SK-N-SH treated with all-trans-retinoic acid at 6 μM for 48 hours (cell line): Measurements from ENCODE around the gene HS1BP3.

Experiments
- ATAC-seq: fragments of 200-7000 bp; cut with Tn5 transposase; 3 replicates; pipeline ENCODE4 v1.9.1; 2020; ENCODE audit warnings: mild to moderate bottlenecking, moderate library complexity
- ARNTL ChIP-seq: fragments of 450-650 bp; formaldehyde crosslinking; IDR thresholded peaks from 2 replicates; pipeline ENCODE4 v1.5.0; 2020; ENCODE audit warnings: low read depth, mild to moderate bottlenecking, moderate library complexity, borderline replicate concordance
- BACH2 ChIP-seq: fragments of 250-450 bp; sonication (Bioruptor Pico); IDR thresholded peaks from 2 replicates; pipeline ENCODE4 v1.9.0; 2021; ENCODE audit warnings: mild to moderate bottlenecking, borderline replicate concordance
- CSDC2 ChIP-seq: fragments of 250-450 bp; sonication (Bioruptor Pico); IDR thresholded peaks from 2 replicates; pipeline ENCODE4 v1.5.0; 2020; ENCODE audit warnings: mild to moderate bottlenecking, moderate library complexity
- ESRRG ChIP-seq: fragments of 250-450 bp; sonication (Bioruptor Pico); IDR thresholded peaks from 2 replicates; pipeline ENCODE4 v1.6.1; 2021; ENCODE audit warnings: mild to moderate bottlenecking
- GLIS3 ChIP-seq: fragments of 250-450 bp; sonication (Bioruptor Pico); IDR thresholded peaks from 2 replicates; pipeline ENCODE4 v1.5.0; 2020; ENCODE audit warnings: mild to moderate bottlenecking, moderate library complexity
- ISL1 ChIP-seq: fragments of 250-450 bp; sonication (Bioruptor Pico); IDR thresholded peaks from 2 replicates; pipeline ENCODE4 v2.1.2; 2022; ENCODE audit warnings: mild to moderate bottlenecking, moderate library complexity
- OSR1 ChIP-seq: fragments of 250-450 bp; sonication (Bioruptor Pico); IDR thresholded peaks from 2 replicates; pipeline ENCODE4 v1.8.0; 2022; ENCODE audit warnings: moderate library complexity, mild to moderate bottlenecking, inconsistent platforms
- PPARA ChIP-seq: fragments of 250-450 bp; sonication (Bioruptor Pico); IDR thresholded peaks from 2 replicates; pipeline ENCODE4 v1.5.0; 2020; ENCODE audit warnings: mild to moderate bottlenecking, borderline replicate concordance
- RARB ChIP-seq: fragments of 250-450 bp; sonication (Bioruptor Pico); IDR thresholded peaks from 2 replicates; pipeline ENCODE4 v1.8.0; 2021; ENCODE audit warnings: mild to moderate bottlenecking, moderate library complexity
- TCF4 ChIP-seq: fragments of 250-450 bp; sonication (Bioruptor Pico); IDR thresholded peaks from 2 replicates; pipeline ENCODE4 v1.8.0; 2021; ENCODE audit warnings: mild to moderate bottlenecking, moderate library complexity, borderline replicate concordance
- TOX ChIP-seq: fragments of 250-450 bp; sonication (Bioruptor Pico); IDR thresholded peaks from 2 replicates; pipeline ENCODE4 v1.8.0; 2021; ENCODE audit warnings: mild to moderate bottlenecking, moderate library complexity, borderline replicate concordance
- ZFP3 ChIP-seq: fragments of 250-450 bp; sonication (Bioruptor Pico); IDR thresholded peaks from 2 replicates; pipeline ENCODE4 v1.5.0; 2020; ENCODE audit warnings: mild to moderate bottlenecking, moderate library complexity
- ZFP30 ChIP-seq: fragments of 450-650 bp; formaldehyde crosslinking; IDR thresholded peaks from 2 replicates; pipeline ENCODE4 v1.5.0; 2022; ENCODE audit warnings: mild to moderate bottlenecking, moderate library complexity
- ZNF565 ChIP-seq: fragments of 450-650 bp; formaldehyde crosslinking; conservative IDR thresholded peaks from 2 replicates; pipeline ENCODE4 v1.5.0; 2020; ENCODE audit warnings: low read depth, mild to moderate bottlenecking, moderate library complexity
- ZNF70 ChIP-seq: fragments of 450-650 bp; formaldehyde crosslinking; IDR thresholded peaks from 2 replicates; pipeline ENCODE4 v1.5.0; 2020; ENCODE audit warnings: mild to moderate bottlenecking, moderate library complexity
- TF ChIP-seq, protein P1 (sequence below): fragments of 250-450 bp; sonication (Bioruptor Pico); IDR thresholded peaks from 2 replicates; pipeline ENCODE4 v1.5.1; 2020; ENCODE audit warnings: low read depth, mild to moderate bottlenecking, moderate library complexity
- TF ChIP-seq, protein P2 (sequence below): fragments of 250-450 bp; sonication (Bioruptor Pico); IDR thresholded peaks from 2 replicates; pipeline ENCODE4 v1.8.0; 2020; ENCODE audit warnings: mild to moderate bottlenecking, moderate library complexity, borderline replicate concordance
- TF ChIP-seq, protein P3 (sequence below): fragments of 250-450 bp; sonication (Bioruptor Pico); IDR thresholded peaks from 2 replicates; pipeline ENCODE4 v1.8.0; 2021; ENCODE audit warnings: low read depth, mild to moderate bottlenecking, moderate library complexity, borderline replicate concordance
- TF ChIP-seq, protein P4 (sequence below): fragments of 250-450 bp; sonication (Bioruptor Pico); IDR thresholded peaks from 2 replicates; pipeline ENCODE4 v1.5.1; 2021; ENCODE audit warnings: mild to moderate bottlenecking, moderate library complexity
- TF ChIP-seq, protein P5 (sequence below): fragments of 250-450 bp; sonication (Bioruptor Pico); IDR thresholded peaks from 2 replicates; pipeline ENCODE4 v1.5.0; 2020; ENCODE audit warnings: mild to moderate bottlenecking, moderate library complexity

The HS1BP3 gene

DNA sequence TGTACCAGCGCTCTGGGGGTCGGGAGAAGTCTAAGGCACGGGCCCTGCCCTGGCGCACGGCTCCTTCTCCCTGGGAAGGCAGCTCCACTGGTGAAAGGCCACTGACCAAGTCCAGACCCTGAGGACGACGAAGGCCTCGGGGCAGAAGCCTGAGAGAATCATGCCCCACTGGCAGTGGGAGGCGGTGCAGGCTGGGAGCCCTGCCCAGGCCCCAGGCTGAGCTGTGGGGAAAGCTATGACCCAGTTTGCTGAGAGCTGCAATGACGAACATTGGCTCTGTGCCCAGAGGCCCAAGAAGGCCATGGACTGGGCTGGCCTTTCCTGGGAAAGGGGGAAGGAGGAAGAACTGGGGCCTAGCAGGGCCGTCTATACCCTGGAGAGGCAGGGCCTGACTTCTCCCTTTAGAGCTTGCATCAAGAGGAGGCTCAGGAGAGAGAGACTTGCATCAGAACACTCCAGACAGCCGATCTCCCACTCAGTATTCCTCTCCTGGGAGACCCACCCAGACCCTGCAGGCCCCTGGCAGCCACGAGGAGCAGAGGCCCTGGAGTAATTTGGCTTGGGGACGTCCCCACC, 32.9 kb downstream of the HS1BP3 start (continued):
- TF ChIP-seq, protein P1, sequence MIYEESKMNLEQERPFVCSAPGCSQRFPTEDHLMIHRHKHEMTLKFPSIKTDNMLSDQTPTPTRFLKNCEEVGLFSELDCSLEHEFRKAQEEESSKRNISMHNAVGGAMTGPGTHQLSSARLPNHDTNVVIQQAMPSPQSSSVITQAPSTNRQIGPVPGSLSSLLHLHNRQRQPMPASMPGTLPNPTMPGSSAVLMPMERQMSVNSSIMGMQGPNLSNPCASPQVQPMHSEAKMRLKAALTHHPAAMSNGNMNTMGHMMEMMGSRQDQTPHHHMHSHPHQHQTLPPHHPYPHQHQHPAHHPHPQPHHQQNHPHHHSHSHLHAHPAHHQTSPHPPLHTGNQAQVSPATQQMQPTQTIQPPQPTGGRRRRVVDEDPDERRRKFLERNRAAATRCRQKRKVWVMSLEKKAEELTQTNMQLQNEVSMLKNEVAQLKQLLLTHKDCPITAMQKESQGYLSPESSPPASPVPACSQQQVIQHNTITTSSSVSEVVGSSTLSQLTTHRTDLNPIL, result no peak
- TF ChIP-seq ZNF565, result peak; percentile 5; the same call in 1 of the 2 replicates
- TF ChIP-seq, protein P2, sequence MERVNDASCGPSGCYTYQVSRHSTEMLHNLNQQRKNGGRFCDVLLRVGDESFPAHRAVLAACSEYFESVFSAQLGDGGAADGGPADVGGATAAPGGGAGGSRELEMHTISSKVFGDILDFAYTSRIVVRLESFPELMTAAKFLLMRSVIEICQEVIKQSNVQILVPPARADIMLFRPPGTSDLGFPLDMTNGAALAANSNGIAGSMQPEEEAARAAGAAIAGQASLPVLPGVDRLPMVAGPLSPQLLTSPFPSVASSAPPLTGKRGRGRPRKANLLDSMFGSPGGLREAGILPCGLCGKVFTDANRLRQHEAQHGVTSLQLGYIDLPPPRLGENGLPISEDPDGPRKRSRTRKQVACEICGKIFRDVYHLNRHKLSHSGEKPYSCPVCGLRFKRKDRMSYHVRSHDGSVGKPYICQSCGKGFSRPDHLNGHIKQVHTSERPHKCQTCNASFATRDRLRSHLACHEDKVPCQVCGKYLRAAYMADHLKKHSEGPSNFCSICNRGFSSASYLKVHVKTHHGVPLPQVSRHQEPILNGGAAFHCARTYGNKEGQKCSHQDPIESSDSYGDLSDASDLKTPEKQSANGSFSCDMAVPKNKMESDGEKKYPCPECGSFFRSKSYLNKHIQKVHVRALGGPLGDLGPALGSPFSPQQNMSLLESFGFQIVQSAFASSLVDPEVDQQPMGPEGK (CRISPR knock-in tag), result peak; percentile 22; the same call in 1 of the 2 replicates

DNA sequence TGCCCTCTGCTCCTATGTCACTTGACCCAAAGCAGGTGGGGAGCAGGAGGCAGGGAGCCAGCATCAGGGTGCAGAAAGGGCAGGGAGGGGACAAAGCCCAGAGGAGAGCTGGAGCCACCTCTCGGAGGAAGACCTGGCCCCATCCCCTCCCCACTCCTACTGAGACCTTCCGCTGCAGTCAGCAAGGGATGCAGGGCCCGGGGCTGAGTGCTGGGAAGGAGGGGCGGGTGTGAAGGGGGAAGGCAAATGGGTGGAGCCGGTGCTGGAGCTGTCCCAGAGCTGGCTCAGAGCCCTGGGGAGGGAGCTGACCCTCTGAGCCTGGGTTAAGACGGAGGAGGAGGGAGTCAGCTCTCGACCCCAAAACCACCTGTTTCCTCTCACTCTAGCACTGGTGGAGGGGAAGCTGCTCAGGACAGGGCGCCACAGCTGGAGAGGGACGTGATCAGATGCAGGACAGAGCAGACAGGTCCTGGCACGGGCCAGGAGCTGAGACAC, 33.8 kb downstream of the HS1BP3 start:
- TF ChIP-seq ZFP3 (CRISPR knock-in tag), result no peak
- TF ChIP-seq TOX (CRISPR knock-in tag), result no peak
- TF ChIP-seq RARB (CRISPR knock-in tag), result no peak
- no peak for TF ChIP-seq ARNTL
- no peak for TF ChIP-seq ESRRG (CRISPR knock-in tag)
- TF ChIP-seq, protein P1, result no peak
- no peak for TF ChIP-seq ZNF70 (CRISPR knock-in tag)
- TF ChIP-seq GLIS3 (CRISPR knock-in tag), result no peak
- no peak for TF ChIP-seq ISL1 (CRISPR knock-in tag)
- TF ChIP-seq ZFP30 (CRISPR knock-in tag), result no peak
- no peak for TF ChIP-seq CSDC2 (CRISPR knock-in tag)
- TF ChIP-seq, protein P3, sequence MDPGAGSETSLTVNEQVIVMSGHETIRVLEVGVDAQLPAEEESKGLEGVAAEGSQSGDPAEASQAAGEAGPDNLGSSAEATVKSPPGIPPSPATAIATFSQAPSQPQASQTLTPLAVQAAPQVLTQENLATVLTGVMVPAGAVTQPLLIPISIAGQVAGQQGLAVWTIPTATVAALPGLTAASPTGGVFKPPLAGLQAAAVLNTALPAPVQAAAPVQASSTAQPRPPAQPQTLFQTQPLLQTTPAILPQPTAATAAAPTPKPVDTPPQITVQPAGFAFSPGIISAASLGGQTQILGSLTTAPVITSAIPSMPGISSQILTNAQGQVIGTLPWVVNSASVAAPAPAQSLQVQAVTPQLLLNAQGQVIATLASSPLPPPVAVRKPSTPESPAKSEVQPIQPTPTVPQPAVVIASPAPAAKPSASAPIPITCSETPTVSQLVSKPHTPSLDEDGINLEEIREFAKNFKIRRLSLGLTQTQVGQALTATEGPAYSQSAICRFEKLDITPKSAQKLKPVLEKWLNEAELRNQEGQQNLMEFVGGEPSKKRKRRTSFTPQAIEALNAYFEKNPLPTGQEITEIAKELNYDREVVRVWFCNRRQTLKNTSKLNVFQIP (CRISPR knock-in tag), result no peak
- TF ChIP-seq TCF4 (CRISPR knock-in tag), result no peak
- TF ChIP-seq PPARA (CRISPR knock-in tag), result no peak
- no peak for TF ChIP-seq ZNF565
- TF ChIP-seq, protein P4, sequence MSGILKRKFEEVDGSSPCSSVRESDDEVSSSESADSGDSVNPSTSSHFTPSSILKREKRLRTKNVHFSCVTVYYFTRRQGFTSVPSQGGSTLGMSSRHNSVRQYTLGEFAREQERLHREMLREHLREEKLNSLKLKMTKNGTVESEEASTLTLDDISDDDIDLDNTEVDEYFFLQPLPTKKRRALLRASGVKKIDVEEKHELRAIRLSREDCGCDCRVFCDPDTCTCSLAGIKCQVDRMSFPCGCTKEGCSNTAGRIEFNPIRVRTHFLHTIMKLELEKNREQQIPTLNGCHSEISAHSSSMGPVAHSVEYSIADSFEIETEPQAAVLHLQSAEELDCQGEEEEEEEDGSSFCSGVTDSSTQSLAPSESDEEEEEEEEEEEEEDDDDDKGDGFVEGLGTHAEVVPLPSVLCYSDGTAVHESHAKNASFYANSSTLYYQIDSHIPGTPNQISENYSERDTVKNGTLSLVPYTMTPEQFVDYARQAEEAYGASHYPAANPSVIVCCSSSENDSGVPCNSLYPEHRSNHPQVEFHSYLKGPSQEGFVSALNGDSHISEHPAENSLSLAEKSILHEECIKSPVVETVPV, result no peak
- ATAC-seq, result peak; percentile 4

DNA sequence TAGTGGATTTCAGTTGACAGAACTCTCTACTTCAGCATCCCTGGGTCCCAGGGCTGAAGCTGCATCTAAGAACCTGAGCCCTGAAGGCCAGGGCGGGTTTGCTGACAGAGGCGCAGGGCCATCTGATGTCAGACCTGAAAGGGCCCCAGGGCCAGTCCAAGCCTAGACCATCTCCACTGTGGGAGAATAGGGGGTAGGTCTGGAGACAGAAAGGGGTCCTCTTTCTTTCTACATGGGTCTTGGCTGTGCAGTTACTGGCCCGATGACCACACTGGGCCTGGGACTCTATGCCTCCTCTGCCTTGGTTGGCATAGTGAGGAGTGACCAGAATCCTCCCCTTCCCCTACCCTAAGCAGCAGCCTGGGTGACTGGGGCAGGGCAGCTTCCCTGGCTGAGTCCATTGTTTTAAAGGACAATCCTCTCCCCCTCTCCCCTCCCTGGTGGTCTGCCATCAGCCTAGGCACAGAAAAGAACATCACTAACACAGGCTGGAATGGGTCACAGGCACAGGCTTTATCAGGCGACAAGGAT, 34.5 kb downstream of the HS1BP3 start:
- TF ChIP-seq BACH2 (CRISPR knock-in tag), result no peak
- no peak for TF ChIP-seq TOX (CRISPR knock-in tag)
- TF ChIP-seq ZNF70 (CRISPR knock-in tag), result no peak
- TF ChIP-seq PPARA (CRISPR knock-in tag), result no peak
- TF ChIP-seq OSR1 (CRISPR knock-in tag), result no peak
- TF ChIP-seq GLIS3 (CRISPR knock-in tag), result no peak
- TF ChIP-seq, protein P2 (CRISPR knock-in tag), result no peak
- TF ChIP-seq, protein P1, result no peak
- TF ChIP-seq CSDC2 (CRISPR knock-in tag), result no peak
- TF ChIP-seq, protein P5, sequence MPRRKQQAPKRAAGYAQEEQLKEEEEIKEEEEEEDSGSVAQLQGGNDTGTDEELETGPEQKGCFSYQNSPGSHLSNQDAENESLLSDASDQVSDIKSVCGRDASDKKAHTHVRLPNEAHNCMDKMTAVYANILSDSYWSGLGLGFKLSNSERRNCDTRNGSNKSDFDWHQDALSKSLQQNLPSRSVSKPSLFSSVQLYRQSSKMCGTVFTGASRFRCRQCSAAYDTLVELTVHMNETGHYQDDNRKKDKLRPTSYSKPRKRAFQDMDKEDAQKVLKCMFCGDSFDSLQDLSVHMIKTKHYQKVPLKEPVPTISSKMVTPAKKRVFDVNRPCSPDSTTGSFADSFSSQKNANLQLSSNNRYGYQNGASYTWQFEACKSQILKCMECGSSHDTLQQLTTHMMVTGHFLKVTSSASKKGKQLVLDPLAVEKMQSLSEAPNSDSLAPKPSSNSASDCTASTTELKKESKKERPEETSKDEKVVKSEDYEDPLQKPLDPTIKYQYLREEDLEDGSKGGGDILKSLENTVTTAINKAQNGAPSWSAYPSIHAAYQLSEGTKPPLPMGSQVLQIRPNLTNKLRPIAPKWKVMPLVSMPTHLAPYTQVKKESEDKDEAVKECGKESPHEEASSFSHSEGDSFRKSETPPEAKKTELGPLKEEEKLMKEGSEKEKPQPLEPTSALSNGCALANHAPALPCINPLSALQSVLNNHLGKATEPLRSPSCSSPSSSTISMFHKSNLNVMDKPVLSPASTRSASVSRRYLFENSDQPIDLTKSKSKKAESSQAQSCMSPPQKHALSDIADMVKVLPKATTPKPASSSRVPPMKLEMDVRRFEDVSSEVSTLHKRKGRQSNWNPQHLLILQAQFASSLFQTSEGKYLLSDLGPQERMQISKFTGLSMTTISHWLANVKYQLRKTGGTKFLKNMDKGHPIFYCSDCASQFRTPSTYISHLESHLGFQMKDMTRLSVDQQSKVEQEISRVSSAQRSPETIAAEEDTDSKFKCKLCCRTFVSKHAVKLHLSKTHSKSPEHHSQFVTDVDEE (CRISPR knock-in tag), result no peak
- TF ChIP-seq ESRRG (CRISPR knock-in tag), result no peak
- no peak for TF ChIP-seq ARNTL
- TF ChIP-seq, protein P3 (CRISPR knock-in tag), result no peak
- no peak for TF ChIP-seq RARB (CRISPR knock-in tag)
- TF ChIP-seq ISL1 (CRISPR knock-in tag), result no peak
- ATAC-seq, result no peak
